DND-41 (cell line): ENCODE measurements around the gene FOXP1.

Experiments used
- CTCF ChIP-seq: IDR thresholded peaks from 2 replicates; pipeline ENCODE4 v1.5.1; 2012; ENCODE audit warnings: borderline replicate concordance, low read length, moderate library complexity, mild to moderate bottlenecking; ENCODE audit not compliant: poor library complexity, severe bottlenecking; ENCODE audit errors: extremely low read depth
- EZH2 ChIP-seq: IDR thresholded peaks from 3 replicates; pipeline ENCODE4 v1.6.1; 2012; ENCODE audit warnings: borderline replicate concordance, low read depth, mild to moderate bottlenecking, moderate library complexity, low read length, inconsistent platforms; ENCODE audit not compliant: severe bottlenecking

GRCh38 chr3:71247958-71248335, 335.6 kb downstream of the FOXP1 start:
- TF ChIP-seq CTCF = no peak
- no peak for TF ChIP-seq EZH2
